ENCODE measurements around the gene PTPRG. TPM values are rescaled to one million over a fixed set of nuclear protein-coding genes. Genes with fewer than 3 reads are reported as not detected.

The PTPRG gene
- total RNA-seq, 2 donors from 2014 or later, result 0.31 to 1.3 TPM

DNA sequence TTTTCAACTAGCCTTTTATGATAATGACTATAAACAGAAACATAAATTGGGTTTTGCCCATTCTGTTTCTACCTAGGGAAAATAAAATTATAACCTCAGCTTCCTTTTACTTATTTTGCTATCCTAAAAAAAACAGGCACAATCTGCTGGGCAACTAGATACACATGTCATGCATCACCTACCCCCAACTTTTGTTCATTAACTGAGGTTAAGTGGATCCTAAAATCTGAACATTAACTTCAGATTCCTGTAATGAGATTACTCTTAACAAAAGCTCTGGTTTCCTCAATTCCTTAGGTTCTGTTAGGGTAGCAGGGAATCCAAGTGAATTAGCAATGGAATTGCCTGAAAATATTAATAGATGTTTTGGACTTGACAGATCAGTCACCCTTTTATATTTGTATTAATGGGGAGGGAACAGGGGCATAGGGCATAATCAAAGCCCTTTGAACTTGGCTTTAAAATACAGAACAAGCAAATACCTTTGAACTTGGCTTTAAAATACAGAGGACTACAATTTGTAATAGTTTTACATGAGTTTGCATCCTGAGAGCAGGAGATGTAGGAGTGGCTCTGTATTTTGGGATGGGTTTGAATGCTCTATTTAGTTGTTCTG, 705.4 kb downstream of the PTPRG start:
- H3K27ac Mint-ChIP-seq, result no peak overlapping the region
- H3K36me3 Mint-ChIP-seq (ENCODE audit: insufficient read depth in 2 of 2), result no peaks in the 10 kb centered on the region
- no peaks in the 10 kb centered on the region for H3K4me1 Mint-ChIP-seq (ENCODE audit: low read depth)
- no peak for DNase-seq
- peaks cover 0 to 3% of the 10 kb centered on the region in 2 donors for H3K9me3 Mint-ChIP-seq
- no peaks in the 10 kb centered on the region for H3K27me3 Mint-ChIP-seq (ENCODE audit: low read depth)
- H3K4me3 Mint-ChIP-seq, result no peak overlapping the region
- no peak for ATAC-seq (replicated peaks in 1 of 2)

DNA sequence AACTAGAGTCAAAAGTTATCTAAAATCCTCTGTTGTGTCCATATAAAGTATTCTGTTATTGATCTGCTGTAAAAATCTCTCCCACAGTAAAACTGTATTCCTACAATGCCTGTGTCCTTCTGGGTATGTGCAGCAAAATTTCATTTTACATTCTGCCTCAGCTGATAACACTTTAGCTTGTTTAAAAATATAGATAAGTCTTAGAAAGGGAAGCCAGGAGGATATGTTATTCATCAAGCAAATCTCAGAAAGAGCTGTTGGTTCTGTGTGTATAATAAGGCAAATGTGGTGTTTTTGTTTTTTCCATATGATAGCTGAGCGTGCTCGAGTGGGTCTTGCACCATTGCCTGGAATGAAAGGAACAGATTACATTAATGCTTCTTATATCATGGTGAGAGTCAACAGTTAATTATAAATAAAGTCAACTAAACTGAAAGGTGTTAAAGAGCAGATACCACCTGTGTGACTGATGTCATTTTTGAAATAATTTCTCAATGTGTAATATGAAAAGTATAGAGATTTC, 715.3 kb downstream of the PTPRG start:
- Mint-ChIP-seq H3K36me3 (ENCODE audit: insufficient read depth in 2 of 2) (no peaks in the 10 kb centered on the region), H3K4me1 (ENCODE audit: low read depth) (no peaks in the 10 kb centered on the region), H3K4me3 (no peak overlapping the region), H3K9me3 (peaks cover 0 to 2% of the 10 kb centered on the region in 2 donors), H3K27ac (no peak overlapping the region), H3K27me3 (ENCODE audit: low read depth) (no peaks in the 10 kb centered on the region)
- DNase-seq (no peak), ATAC-seq (replicated peaks in 1 of 2) (no peak)

DNA sequence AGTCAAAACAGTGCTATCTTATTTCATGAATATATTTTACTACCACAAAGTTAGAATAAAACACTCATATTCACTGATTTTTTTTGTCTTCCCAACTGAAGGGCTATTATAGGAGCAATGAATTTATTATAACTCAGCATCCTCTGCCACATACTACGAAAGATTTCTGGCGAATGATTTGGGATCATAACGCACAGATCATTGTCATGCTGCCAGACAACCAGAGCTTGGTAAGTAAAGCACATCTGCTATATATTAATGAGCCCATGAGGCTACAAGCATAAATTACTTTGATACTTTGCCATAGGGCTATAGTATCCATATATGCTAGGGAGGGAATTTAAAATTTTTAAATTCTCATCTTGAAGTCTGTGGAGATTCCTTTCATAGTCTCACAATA, 716.1 kb downstream of the PTPRG start:
- H3K36me3 Mint-ChIP-seq (ENCODE audit: insufficient read depth in 2 of 2), result no peaks in the 10 kb centered on the region

DNA sequence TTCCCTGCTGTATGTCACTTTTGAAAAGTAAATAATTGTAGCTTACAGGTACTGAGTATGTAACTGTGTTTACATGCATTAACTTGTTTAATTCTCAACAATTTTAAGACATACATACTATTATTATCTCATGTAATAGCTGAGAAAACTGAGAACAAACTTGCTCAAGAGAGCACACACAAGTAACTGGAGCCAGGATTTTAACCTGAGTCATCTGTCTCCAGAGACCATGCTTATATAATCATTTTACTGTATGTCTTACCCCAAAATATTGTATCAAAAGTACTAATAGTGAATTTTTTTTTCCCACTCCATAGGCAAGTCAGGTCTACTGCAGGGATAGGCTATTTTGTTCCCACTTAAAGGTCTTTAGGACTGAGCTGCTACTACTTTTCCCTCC, 716.6 kb downstream of the PTPRG start:
- no peaks in the 10 kb centered on the region for H3K27me3 Mint-ChIP-seq (ENCODE audit: low read depth)
- no peak overlapping the region for H3K4me3 Mint-ChIP-seq
- H3K4me1 Mint-ChIP-seq (ENCODE audit: low read depth), result no peaks in the 10 kb centered on the region
- H3K27ac Mint-ChIP-seq, result no peak overlapping the region
- no peaks in the 10 kb centered on the region for H3K9me3 Mint-ChIP-seq
- H3K36me3 Mint-ChIP-seq (ENCODE audit: insufficient read depth in 2 of 2), result no peaks in the 10 kb centered on the region
- no peak for DNase-seq
- no peak for ATAC-seq (replicated peaks in 1 of 2)

More for the DNA sequence above, 716.1 kb downstream of the PTPRG start:
- Mint-ChIP-seq H3K4me3 (no peak overlapping the region), H3K27me3 (ENCODE audit: low read depth) (no peaks in the 10 kb centered on the region), H3K27ac (no peak overlapping the region), H3K9me3 (no peaks in the 10 kb centered on the region), H3K4me1 (ENCODE audit: low read depth) (no peaks in the 10 kb centered on the region)
- DNase-seq (no peak), ATAC-seq (replicated peaks in 1 of 2) (no peak)

DNA sequence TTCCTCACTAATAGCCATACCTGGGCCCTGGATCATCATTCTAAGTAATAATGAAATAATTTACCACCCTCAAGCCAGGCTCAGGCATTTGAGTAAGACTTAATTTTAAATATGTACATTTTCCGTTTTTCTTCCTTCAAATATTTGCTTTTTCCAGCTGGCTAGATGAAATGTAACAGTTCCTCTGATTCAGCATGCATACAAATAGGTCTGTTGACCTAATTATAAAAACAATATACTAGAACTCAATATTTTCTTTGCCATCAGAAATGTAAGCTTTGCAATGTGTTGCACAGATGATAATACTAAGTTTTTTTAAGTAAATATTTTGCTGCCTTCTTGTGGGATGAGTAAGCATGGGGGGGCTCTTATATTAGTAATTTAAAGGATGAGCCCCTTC, 720.4 kb downstream of the PTPRG start:
- ATAC-seq (replicated peaks in 1 of 2) (no peak), DNase-seq (no peak)
- H3K36me3 Mint-ChIP-seq (ENCODE audit: insufficient read depth in 2 of 2), result no peaks in the 10 kb centered on the region
- no peaks in the 10 kb centered on the region for H3K27me3 Mint-ChIP-seq (ENCODE audit: low read depth)
- no peaks in the 10 kb centered on the region for H3K4me1 Mint-ChIP-seq (ENCODE audit: low read depth)
- no peak overlapping the region for H3K4me3 Mint-ChIP-seq
- H3K9me3 Mint-ChIP-seq, result no peaks in the 10 kb centered on the region
- H3K27ac Mint-ChIP-seq, result no peak overlapping the region

DNA sequence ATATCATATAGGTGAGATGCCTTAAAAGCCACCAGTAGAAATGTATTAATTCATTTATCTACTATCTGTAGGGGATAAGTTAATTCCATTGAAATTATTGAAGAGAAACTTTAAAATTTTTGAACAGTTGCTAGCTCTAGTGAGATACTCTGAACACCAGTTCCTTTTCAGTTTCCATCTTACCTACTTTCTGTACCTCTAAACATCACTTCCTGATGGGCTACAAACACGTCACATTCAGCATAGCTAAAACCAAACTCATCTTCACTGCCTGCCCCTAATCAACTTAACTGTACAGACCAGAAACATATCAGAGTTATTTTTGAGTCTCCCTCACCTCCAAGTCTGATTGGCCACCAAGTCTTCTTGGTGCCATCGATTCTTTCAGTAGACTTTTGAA, 723.1 kb downstream of the PTPRG start:
- H3K4me3 Mint-ChIP-seq, result no peak overlapping the region
- H3K4me1 Mint-ChIP-seq (ENCODE audit: low read depth), result no peaks in the 10 kb centered on the region
- ATAC-seq (replicated peaks in 1 of 2), result no peak

GRCh38 chr3:62287392-62287927, 726.1 kb downstream of the PTPRG start:
- H3K36me3 Mint-ChIP-seq (ENCODE audit: insufficient read depth in 2 of 2), result no peaks in the 10 kb centered on the region
- no peak overlapping the region for H3K27ac Mint-ChIP-seq
- ATAC-seq (replicated peaks in 1 of 2), result no peak
- peaks cover 9% of the 10 kb centered on the region for H3K27me3 Mint-ChIP-seq (ENCODE audit: low read depth)
- H3K4me1 Mint-ChIP-seq (ENCODE audit: low read depth), result no peaks in the 10 kb centered on the region
- no peak for DNase-seq
- H3K9me3 Mint-ChIP-seq, result no peaks in the 10 kb centered on the region
- no peak overlapping the region for H3K4me3 Mint-ChIP-seq

More for the DNA sequence above, 723.1 kb downstream of the PTPRG start:
- Mint-ChIP-seq H3K36me3 (ENCODE audit: insufficient read depth in 2 of 2) (no peaks in the 10 kb centered on the region), H3K9me3 (no peaks in the 10 kb centered on the region), H3K27me3 (ENCODE audit: low read depth) (no peaks in the 10 kb centered on the region), H3K27ac (no peak overlapping the region)
- no peak for DNase-seq

- peaks cover 9% of the 10 kb centered on the region for H3K27me3 Mint-ChIP-seq (ENCODE audit: low read depth)
- no peaks in the 10 kb centered on the region for H3K9me3 Mint-ChIP-seq
- DNase-seq, result no peak
- no peaks in the 10 kb centered on the region for H3K36me3 Mint-ChIP-seq (ENCODE audit: insufficient read depth in 2 of 2)
- no peak overlapping the region for H3K4me3 Mint-ChIP-seq
- H3K4me1 Mint-ChIP-seq (ENCODE audit: low read depth), result no peaks in the 10 kb centered on the region
- no peak overlapping the region for H3K27ac Mint-ChIP-seq
- no peak for ATAC-seq (replicated peaks in 1 of 2)
Observed at GRCh38 chr3:62289922-62290321, 728.6 kb downstream of the PTPRG start.

DNA sequence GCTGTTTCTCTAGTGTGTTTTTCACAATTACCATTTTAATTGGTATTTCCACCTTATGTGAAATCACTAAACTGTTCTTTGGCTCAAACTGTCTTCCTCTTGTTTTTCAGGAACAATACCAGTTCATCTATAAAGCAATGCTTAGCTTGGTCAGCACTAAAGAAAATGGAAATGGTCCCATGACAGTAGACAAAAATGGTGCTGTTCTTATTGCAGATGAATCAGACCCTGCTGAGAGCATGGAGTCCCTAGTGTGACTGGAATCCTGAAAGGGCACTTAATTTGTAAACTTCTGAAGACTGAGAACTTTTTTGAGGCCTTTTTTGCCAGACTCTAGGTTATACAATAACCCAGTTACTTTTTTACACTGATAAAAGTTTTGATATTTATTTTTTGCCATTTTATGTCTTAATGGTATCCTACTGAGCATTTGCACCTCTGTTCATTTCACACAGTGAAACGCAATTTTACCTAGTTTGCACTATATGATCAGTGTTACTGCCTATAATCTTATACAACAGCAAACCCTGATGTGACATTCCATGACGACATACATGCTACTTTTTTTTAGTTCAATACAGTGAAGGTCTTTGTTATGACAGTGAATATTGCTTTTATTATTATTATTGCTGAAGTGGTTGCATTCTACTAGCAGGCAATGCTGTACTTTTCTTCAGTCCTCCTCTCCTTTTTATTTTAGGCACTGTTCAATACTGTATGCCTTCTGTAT, 731.8 kb downstream of the PTPRG start:
- ATAC-seq (replicated peaks in 1 of 2), result no peak
- Mint-ChIP-seq H3K27ac (no peak overlapping the region), H3K27me3 (ENCODE audit: low read depth) (peaks cover 19% of the 10 kb centered on the region), H3K4me1 (ENCODE audit: low read depth) (no peaks in the 10 kb centered on the region), H3K4me3 (no peak overlapping the region), H3K9me3 (no peaks in the 10 kb centered on the region), H3K36me3 (ENCODE audit: insufficient read depth in 2 of 2) (no peaks in the 10 kb centered on the region)
- DNase-seq, result no peak

DNA sequence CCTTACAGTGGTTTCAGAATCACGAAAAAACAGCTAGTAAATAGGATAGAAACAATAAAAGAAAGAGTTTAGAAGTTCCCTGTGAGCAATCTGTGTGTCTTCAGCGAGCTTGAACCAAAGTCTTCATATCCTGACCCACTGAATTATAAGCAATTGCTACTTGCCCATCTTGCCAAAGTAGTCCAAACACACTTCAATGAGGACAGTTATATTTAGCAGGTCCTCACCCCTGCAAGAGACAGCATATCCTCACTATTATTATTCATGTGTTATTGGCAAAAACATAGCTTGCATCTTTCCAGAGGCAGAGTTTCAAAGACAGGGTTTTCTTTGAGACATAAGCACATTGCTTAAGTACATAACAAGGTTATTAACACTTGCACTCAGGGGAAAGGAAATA, 734.2 kb downstream of the PTPRG start:
- DNase-seq (no peak), ATAC-seq (replicated peaks in 1 of 2) (no peak)
- H3K9me3 Mint-ChIP-seq, result no peaks in the 10 kb centered on the region
- no peak overlapping the region for H3K4me3 Mint-ChIP-seq
- no peaks in the 10 kb centered on the region for H3K4me1 Mint-ChIP-seq (ENCODE audit: low read depth)
- peaks cover 16% of the 10 kb centered on the region for H3K27me3 Mint-ChIP-seq (ENCODE audit: low read depth)
- H3K36me3 Mint-ChIP-seq (ENCODE audit: insufficient read depth in 2 of 2), result no peaks in the 10 kb centered on the region
- no peak overlapping the region for H3K27ac Mint-ChIP-seq

DNA sequence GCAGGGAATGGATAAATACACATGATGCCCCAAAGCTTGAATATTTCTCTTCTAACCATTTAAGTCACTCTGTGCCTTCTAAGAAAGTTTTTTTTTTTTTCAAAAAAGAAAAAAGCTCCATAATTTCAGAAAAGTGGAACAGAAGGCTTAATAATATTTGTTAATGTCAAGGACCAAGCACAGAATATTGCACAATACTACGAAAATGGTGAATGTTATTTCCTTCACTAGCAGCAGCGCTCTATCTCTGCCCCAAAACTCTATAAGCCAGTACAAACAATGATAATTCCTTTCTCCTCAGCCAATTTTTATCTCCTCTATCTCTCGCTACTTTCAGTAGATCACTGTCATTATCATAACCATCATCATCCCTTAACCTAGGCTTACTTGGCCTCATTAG, 739.2 kb downstream of the PTPRG start:
- no peak for ATAC-seq (replicated peaks in 1 of 2)

GRCh38 chr3:62312201-62312600, 750.8 kb downstream of the PTPRG start:
- Mint-ChIP-seq H3K4me3 (no peak overlapping the region), H3K9me3 (no peaks in the 10 kb centered on the region), H3K36me3 (ENCODE audit: insufficient read depth in 2 of 2) (no peaks in the 10 kb centered on the region), H3K27me3 (ENCODE audit: low read depth) (peaks cover 15% of the 10 kb centered on the region), H3K4me1 (ENCODE audit: low read depth) (no peaks in the 10 kb centered on the region), H3K27ac (no peak overlapping the region)
- no peak for DNase-seq
- ATAC-seq (replicated peaks in 1 of 2), result no peak

More for the DNA sequence above, 739.2 kb downstream of the PTPRG start:
- no peak for DNase-seq
- Mint-ChIP-seq H3K27me3 (ENCODE audit: low read depth) (peaks cover 14% of the 10 kb centered on the region), H3K4me1 (ENCODE audit: low read depth) (no peaks in the 10 kb centered on the region), H3K36me3 (ENCODE audit: insufficient read depth in 2 of 2) (peaks cover 7% of the 10 kb centered on the region in 2 donors), H3K27ac (no peak overlapping the region), H3K9me3 (peaks cover 3 to 13% of the 10 kb centered on the region in 2 donors), H3K4me3 (no peak overlapping the region)

GRCh38 chr3:62316525-62316924, 755.2 kb downstream of the PTPRG start:
- Mint-ChIP-seq H3K4me3 (no peak overlapping the region), H3K4me1 (ENCODE audit: low read depth) (peaks cover 11% of the 10 kb centered on the region), H3K27ac (no peak overlapping the region), H3K36me3 (ENCODE audit: insufficient read depth in 2 of 2) (peaks cover 2 to 8% of the 10 kb centered on the region in 2 donors), H3K27me3 (ENCODE audit: low read depth) (peaks cover 32% of the 10 kb centered on the region), H3K9me3 (peaks cover 2 to 6% of the 10 kb centered on the region in 2 donors)
- ATAC-seq (replicated peaks in 1 of 2) (no peak), DNase-seq (no peak)

Measured in activated T-cell treated with anti-CD3 and anti-CD28 coated beads, Interleukin-2, amount 50 U/mL, for 72 hours (primary cell).